Hypothalamus (tissue), 51 donors: ENCODE measurements around the gene SLFN12.
"Not testable (repeated sequence)": the region's sequence is repeated elsewhere in the genome, so short reads cannot be mapped to it uniquely, and the experiment has no call there.

Source experiments
- DNase-seq, 51 donors: peaks; one replicate each; lab custom pipeline; 2025; lab: John Stamatoyannopoulos, UW

Gene SLFN12

DNA sequence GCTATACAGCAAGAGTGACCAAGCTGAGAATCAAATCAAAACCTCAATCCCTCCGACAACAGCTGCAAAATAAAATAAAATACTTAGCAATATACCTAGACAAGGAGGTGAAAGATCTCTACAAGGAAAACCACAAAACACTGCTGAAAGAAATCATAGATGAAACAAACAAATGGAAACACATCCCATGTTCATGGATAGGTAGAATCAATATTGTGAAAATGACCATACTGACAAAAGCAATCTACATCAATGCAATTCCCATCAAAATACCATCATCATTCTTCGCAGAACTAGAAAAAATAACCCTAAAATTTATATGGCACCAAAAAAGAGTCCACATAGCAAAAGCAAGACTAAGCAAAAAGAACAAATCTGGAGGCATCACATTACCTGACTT, 17.6 kb downstream of the SLFN12 start:
- not testable (repeated sequence) for DNase-seq

DNA sequence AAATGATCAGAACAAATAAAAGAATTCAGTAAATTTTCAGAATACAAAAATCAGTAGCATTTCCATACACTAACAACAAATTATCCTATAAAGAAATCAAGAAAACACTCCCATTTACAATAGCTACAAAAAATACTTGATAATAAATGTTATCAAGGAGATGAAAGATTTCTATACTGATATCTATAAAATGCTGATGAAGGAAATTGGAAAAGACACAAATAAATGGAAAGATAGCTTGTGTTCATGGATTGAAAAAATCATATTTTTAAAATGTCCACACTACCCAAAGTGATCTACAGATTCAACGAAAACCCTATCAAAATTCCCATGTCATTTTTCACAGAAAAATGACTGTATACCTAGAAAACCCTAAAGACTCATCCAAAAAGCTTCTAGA, 18.1 kb downstream of the SLFN12 start:
- DNase-seq, result no peak

DNA sequence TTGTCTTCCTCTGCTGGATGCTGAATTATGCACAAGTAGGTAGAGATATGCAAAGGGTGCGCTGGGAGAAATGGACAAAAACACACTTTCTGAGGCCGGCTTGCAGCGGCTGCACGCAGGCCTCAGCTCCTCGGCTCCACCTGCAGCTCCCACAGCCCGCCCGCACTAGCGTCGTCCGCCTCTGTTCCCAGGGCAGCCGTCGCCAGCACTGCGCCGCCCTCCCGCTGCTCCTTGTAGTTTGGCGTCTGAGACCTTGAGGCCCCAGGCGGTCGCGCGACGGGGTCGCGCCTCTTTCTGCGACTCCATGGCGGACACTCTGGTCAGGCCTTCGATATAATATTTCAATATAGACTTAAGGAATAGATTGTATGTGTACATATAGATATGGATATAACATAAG, 24.8 kb downstream of the SLFN12 start:
- no peak for DNase-seq

DNA sequence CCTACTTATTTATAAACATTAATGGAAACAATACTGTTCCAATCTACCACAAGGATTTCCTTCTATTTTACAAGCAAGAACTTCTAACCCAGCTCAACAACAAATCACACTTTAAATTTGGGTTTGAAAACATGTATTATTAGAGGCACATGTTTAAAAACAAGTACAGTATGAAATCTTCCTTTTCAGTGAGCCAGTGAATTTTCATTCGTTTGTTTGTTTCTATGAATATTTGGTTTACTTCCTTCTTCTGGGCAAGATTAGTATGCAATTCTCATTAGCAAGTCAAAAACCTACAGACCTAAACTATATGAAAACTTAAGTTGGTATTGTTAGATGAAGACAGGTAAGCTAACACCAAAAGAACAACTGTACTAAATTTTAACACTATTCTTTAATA, 25.7 kb downstream of the SLFN12 start:
- DNase-seq, result no peak

DNA sequence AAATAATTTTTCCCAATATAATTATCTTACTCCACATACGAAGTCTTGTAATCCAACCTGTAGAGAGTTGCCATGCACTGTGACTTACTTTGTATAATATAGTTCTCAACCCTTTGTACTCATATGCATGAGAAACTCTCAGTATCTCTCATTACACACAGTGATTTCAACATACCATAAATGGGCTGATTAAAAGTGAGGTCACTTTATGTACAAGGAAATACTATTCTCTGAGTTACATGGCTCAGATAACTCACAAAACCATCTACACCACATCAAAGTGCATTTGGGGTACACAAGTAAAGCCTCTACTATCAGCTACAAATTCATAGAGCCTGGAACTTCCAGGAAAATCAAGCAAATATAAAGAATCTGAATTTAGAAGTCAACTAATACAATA, 27.9 kb downstream of the SLFN12 start:
- no peak for DNase-seq

DNA sequence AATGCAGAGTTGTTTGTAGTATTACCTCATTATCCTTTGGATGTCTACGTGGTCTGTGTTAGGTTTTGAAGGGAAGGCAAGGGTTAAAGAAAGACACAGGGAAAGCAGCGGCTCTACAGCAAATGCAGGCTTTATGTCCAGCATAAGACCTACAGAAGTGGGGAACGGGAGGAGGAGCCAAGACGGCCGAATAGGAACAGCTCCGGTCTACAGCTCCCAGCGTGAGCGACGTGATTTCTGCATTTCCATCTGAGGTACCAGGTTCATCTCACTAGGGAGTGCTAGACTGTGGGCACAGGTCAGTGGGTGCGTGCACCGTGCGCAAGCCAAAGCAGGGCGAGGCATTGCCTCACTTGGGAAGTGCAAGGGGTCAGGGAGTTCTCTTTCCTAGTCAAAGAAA, 38.5 kb downstream of the SLFN12 start:
- not testable (repeated sequence) for DNase-seq

DNA sequence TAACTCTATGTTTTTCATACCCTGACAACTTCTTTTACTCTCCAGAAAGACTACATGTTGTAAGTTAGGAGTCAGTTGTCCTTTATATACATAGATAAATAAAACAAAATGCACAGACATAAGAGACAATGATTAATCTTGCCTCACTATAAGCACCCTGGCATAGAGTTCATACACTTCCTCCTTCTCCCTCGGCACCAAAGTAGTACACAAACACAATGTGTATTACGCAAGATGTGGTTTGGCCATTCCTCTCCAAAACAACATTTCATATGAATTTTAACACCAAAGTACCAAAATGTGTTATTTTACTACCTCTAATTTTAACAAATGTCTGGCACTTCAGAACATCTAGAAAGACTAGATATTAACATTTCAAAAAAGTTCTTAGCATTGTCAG, 41.6 kb downstream of the SLFN12 start:
- DNase-seq, result no peak

DNA sequence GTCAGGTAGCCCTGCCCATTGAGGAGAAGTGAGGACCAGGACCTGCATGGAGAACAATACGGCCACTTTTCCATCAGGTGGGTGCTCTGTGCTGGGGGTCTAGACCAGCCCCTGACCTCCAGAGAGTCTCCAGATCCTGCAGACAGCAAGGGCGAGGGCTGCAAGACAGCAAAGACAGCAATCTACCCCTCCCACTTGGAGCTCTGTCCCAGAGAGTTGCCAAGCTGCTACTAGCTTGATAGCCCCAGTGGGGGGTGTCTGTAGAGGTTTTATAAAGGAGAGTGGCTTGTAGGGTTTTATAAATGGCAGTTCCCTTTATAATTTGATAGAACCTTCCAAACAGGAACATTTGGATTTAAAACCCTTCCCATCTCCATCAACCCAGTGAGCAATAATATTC, 42.1 kb downstream of the SLFN12 start:
- no peak for DNase-seq

DNA sequence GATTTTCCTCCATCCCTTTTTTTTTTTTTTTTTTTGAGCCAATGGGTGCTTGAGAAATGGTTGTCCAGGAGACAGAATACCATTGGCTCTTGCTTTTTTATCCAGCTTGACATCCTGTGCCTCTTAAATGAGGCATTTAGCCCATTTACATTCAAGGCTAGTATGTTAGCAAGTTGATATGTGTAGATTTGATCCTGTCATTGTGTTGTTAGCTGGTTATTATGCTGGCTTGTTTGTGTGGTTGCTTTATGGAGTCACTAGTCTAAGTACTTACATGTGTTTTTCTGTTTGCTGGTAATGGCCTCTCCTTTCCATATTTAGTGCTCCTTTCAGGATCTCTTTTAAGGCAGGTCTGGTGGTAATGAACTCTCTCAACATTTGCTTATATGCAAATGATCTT, 44.8 kb downstream of the SLFN12 start:
- no peak for DNase-seq

DNA sequence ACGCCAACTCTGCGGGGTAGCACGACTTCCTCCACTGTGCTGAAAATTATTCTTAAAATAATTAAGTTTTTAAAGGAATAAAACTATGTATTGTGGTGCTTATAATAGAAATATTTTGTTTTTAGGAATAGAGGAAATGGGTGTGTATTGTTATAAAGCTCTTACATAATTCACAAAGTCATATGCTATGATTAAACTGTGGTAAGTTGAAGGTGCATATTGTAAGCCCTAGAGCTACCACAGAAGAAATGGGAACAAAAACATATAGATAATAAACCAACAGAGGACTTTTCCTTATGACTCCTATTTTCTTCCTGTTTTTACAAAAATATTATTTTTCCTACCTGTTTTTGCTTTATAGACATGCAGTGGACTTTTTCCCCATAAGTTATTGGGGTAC, 54.6 kb downstream of the SLFN12 start:
- DNase-seq, result no peak

DNA sequence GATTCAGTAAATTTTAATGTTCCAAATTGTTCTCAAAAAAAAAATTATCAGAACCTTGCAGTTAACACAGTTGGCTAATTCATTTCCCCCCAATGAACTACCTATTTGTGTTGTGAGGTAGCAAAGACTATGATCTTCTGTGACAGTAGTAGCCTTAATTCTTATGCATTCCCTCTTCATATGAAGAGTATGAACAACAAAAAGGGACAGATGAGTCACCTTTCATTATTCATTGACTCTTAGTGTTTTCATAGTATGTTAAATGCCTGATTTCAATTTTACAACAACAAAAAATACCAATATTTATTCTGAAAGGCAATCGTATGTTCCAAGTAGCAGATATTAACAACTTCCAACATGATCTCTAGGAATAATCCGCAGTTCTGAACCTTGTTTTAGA, 55.2 kb downstream of the SLFN12 start:
- no peak for DNase-seq

DNA sequence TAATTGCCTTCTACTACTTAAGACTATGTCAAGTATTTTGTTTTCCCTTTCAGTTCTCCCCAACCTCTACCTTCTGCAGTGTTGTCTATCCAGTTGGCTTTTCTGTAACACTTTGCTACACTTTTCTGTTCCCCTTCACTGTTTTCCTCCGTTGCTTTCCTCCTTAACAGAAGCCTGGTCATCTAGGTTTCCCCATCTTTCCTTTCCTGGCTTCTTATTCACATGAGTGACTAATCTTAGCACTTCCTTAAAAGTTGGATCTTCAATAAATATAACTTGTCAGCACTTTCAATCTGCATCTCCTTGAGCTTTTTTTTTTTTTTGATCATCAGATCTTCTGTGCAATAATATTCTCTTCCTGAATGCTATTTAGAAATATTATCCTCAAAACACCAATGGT, 56.1 kb downstream of the SLFN12 start:
- no peak for DNase-seq

DNA sequence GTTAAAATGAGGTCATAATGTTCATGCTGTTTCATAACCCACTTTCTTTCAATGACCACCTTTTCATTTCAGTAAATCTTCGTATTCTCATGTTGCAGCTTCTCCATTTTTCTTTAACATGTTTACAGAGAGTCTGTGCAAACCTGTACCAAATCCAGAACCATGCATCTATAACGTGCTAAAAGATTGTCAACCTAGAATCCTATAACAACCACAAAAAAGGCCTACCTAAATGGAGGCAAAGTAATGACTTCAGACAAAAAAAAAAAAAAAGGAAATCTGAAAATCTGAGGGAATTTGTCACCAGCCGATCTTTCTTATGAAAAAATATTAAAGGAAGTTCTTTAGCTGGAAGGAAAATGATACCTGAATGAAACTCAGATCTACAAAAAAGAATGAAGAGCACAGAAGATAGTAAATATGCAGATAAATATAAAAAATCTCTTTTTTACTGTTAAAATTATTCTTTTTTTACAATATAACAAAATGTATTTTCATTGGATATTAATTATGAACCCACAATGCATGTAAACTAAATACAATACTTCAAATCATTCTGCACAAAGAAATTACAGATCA, 57.4 kb downstream of the SLFN12 start:
- no peak for DNase-seq

DNA sequence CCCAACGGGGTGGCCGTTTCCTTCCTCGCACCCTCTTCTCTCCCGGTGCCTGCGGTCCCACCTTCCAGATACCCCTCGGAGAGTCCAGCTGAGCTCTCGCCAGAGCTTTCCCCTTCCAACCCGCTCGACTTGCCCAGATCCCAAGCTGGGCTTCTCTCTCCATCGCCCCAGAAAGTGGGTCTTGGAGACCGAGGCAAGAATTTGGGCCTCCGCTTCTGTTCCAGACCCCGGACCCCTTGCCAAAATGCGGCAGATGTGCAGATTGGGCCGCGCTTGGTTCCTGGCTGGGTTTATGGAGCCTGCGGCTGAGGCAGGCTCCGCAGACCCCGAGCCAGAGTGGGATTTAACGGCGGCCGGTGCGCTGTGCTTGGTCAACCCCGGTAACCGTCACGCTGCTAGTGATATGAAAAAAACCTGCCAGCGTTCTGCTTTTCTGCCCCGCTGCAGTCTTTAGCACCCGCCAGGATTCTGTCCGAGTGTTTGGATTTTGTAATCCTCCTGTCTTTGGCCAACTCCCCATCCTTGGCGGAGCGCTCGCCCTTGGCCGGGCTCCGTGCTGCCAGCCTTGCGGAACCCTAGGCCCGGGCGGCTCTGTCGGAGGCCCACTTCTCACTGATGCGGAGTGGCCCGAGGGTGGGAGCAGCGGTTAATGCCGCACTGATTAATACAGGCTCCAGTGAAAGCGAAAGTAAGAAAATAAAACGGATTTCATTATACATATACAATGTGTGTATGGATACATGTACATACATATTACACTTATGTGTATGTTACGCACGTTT, 58.1 kb downstream of the SLFN12 start:
- DNase-seq, result peak in 24 of 51 donors; percentile 2 to 34 (median 23)

DNA sequence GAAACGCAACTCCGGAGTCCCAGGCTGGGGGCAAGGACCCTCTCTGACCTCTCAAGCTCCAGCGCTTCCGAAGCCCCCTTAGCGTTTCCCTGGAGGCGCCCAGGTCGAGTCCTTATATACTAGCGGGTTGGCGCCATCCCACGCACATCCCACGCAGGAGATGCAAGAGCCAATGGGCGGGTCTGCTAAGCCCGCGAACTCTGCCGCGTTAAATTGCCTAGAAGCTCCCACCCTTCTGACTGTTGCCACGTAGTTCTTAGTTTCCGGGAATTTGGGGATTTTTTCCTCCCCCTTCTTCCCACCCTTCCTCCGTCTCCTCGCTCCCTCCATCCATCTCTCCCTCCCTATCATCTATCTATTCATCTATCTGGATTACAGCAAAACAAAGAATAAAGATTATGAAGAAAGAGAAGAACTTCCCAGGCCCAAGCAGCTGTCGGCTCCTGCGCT, 58.7 kb downstream of the SLFN12 start, which contains the start of gene SLFN11:
SLFN11 (minus strand) TSS at position 88 of the 450 bp plus-strand sequence. CDS start 9,814 bp downstream, outside the sequence.
- DNase-seq, result peak in 38 of 51 donors; percentile 6 to 65 (median 26)

DNA sequence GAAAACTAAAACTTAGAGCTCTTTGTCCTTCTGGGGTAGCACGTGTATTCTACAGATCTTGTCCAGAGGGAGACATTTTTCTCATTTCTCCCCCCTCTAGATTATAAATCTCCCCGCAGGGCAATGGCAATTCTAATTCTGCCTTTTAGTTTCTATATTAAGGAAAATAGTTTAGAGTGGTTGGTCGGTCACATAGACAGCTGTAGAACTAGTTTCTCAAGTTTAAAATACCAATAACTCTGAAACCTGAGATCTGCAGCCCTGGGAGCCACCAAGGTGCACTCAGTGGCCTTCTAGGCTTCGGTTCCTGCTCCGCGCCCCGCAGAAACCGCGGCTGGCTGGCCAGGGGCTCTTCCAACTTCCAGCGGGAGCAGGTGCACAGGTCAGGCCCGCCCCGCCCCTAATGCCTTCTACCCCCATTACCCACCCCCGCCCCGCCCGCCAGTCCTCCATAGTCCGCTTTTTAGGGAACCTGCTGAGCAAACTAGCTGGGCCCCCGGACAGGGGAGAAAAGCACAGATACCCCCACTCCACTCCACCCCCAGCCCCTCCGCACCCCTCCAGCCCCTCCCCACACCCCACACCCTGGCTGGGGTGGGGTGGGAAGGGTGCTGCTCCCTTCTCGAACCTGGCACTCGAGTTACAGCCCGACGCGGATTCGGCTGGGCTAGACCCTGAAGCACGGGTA, 59.3 kb downstream of the SLFN12 start:
- peak in 1 of 51 donors; percentile 1 for DNase-seq

DNA sequence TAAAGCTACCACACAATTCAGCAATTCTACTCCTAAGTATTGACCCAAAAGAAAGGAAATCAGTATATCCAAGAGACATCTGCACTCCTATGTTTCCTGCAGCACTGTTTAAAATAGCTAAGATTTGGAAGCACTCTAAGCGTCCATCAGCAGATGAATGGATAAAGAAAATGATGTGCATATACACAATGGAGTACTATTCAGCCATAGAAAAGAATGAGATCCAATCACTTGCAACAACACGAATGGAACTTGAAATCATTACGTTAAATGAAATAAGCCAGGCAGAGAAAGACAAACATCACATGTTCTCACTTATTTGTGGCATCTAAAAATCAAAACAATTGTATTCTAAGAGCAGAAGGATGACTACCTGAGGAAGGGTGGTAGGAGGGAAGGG, 60.4 kb downstream of the SLFN12 start:
- DNase-seq, result no peak

DNA sequence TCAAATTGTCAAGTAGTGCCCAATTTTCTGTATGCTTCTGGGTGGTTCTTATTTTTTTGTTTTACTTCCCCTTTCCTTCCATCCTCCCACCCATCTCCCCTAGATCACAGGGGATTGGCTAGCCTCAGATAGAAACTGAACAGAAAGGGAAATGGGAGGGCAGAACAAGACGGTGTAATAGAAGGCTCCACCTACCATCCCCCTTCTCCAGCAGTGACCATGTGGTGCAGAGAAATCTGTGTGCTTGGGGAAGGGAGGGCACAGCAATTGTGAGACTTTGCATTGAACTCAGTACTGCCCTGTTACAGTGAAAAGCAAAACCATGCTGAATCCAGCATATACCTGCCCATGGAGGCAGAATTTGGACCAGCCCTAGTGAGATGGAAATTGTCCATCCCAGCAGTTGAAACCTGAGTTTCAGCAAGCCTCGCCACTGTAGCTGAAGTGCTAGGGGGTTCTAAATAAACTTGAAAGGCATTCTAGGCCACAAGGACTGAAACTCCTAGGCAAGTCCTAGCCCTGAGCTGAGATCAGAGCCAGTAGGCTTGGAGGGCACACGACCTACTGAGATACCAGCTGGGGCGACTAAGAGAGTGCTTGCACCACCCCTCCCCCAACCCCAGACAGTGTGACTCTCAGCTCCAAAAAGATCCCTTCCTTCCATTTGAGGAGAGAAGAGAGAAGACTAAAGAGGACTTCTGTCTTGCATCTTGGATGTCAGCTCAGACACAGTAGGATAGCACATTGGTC, 64.0 kb downstream of the SLFN12 start:
- peak in 13 of 51 donors; percentile 1 to 30 (median 7) for DNase-seq

DNA sequence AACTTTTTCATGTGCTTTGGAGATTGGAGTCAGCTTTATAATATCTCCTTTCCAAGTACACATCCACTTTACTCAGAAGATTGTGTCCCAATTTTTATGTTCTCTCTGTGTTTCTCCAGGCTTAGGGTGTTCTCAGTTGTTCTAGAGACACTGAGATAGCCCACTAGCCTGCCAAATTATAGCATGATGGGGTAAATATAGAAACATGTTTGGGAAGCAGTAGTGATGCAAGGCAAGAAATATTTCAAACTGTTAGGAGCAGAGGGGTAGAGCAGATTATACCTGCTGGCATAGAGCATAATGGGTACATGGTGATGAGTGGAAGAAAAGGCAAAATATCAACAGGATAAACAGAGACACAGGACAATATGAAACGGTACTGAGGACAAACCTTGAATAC, 71.3 kb downstream of the SLFN12 start:
- no peak for DNase-seq
